ENCODE results near the gene DYRK4. TPM values are rescaled to one million over a fixed set of nuclear protein-coding genes. Genes with fewer than 3 reads are reported as not detected.

The DYRK4 gene
- total RNA-seq, 6 experiments from 2014 or later, result 35.4 to 47.0 (median 41.1) TPM

- no peak for DNase-seq
- peaks cover 5% of the 10 kb centered on the region; the same call in 1 of the 2 replicates for H3K36me3 Mint-ChIP-seq (ENCODE audit: low read depth)
- H3K4me1 Mint-ChIP-seq (ENCODE audit: low read depth), result peaks cover 9% of the 10 kb centered on the region
Measured at GRCh38 chr12:4564818-4565217, 2.8 kb downstream of the DYRK4 start.

GRCh38 chr12:4566474-4566873, 4.5 kb downstream of the DYRK4 start:
- Mint-ChIP-seq H3K27ac (no peak overlapping the region), H3K36me3 (ENCODE audit: low read depth) (no peaks in the 10 kb centered on the region), H3K4me3 (no peak overlapping the region), H3K9me3 (no peaks in the 10 kb centered on the region), H3K4me1 (ENCODE audit: low read depth) (peaks cover 9% of the 10 kb centered on the region), H3K27me3 (ENCODE audit: insufficient read depth) (peaks cover 1% of the 10 kb centered on the region; the same call in 1 of the 2 replicates)
- no peak for DNase-seq
- no peak for TF ChIP-seq CTCF (IDR thresholded peaks at IDR 0.05)

More at GRCh38 chr12:4564818-4565217, 2.8 kb downstream of the DYRK4 start:
- H3K27me3 Mint-ChIP-seq (ENCODE audit: insufficient read depth), result peaks cover 1% of the 10 kb centered on the region
- no peak overlapping the region for H3K27ac Mint-ChIP-seq
- no peak for TF ChIP-seq CTCF (IDR thresholded peaks at IDR 0.05)
- no peak overlapping the region for H3K4me3 Mint-ChIP-seq
- no peaks in the 10 kb centered on the region for H3K9me3 Mint-ChIP-seq

- DNase-seq, result no peak
- no peaks in the 10 kb centered on the region for H3K36me3 Mint-ChIP-seq (ENCODE audit: low read depth)
- H3K27ac Mint-ChIP-seq, result no peak overlapping the region
- TF ChIP-seq CTCF (IDR thresholded peaks at IDR 0.05), result no peak
- no peaks in the 10 kb centered on the region for H3K9me3 Mint-ChIP-seq
- peaks cover 1% of the 10 kb centered on the region; the same call in 1 of the 2 replicates for H3K27me3 Mint-ChIP-seq (ENCODE audit: insufficient read depth)
- peaks cover 7% of the 10 kb centered on the region for H3K4me1 Mint-ChIP-seq (ENCODE audit: low read depth)
- H3K4me3 Mint-ChIP-seq, result no peak overlapping the region
Measured at GRCh38 chr12:4567073-4567881, 5.3 kb downstream of the DYRK4 start.

GRCh38 chr12:4569261-4569660, 7.3 kb downstream of the DYRK4 start:
- H3K4me3 Mint-ChIP-seq, result no peak overlapping the region
- H3K9me3 Mint-ChIP-seq, result no peaks in the 10 kb centered on the region
- peaks cover 5% of the 10 kb centered on the region; the same call in 1 of the 2 replicates for H3K4me1 Mint-ChIP-seq (ENCODE audit: low read depth)
- H3K36me3 Mint-ChIP-seq (ENCODE audit: low read depth), result no peaks in the 10 kb centered on the region
- no peak for TF ChIP-seq CTCF (IDR thresholded peaks at IDR 0.05)
- H3K27me3 Mint-ChIP-seq (ENCODE audit: insufficient read depth), result peaks cover 1% of the 10 kb centered on the region; the same call in 1 of the 2 replicates
- H3K27ac Mint-ChIP-seq, result no peak overlapping the region
- DNase-seq, result no peak

- Mint-ChIP-seq H3K9me3 (no peaks in the 10 kb centered on the region), H3K36me3 (ENCODE audit: low read depth) (no peaks in the 10 kb centered on the region), H3K4me1 (ENCODE audit: low read depth) (peaks cover 5% of the 10 kb centered on the region; the same call in 1 of the 2 replicates), H3K4me3 (no peak overlapping the region), H3K27me3 (ENCODE audit: insufficient read depth) (no peaks in the 10 kb centered on the region), H3K27ac (no peak overlapping the region)
- TF ChIP-seq CTCF (IDR thresholded peaks at IDR 0.05), result no peak
- DNase-seq, result no peak
Measured at GRCh38 chr12:4572680-4573079, 10.7 kb downstream of the DYRK4 start.

Measured in HFFc6 (cell line).